HuH-7.5 (cell line): ENCODE data around the gene HIVEP3.

Source experiments
- DNase-seq: peaks from one replicate; pipeline ENCODE4 v3.0.0; 2011; ENCODE audit warnings: low spot score

The HIVEP3 gene

DNA sequence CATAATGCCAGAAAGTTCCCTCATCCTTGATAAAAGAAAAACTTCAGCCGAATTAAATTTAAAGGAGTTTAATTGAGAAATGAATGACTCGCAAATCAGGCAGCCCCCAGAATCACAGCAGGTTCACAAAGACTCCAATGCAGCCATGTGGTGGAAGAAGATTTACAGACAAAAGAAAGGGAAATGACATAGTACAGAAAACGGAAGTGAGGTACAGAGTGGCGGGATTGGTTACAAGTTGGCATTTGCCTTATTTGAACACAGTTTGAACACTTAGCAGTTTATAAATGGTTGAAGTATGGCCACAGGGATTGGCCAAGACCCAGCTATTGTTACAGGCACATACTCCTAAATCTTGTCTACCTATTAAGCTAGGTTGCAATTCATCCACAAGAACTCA is 46.6 kb downstream of the HIVEP3 start:
- no peak for DNase-seq

GRCh38 chr1:41870076-41870562 is 48.6 kb downstream of the HIVEP3 start:
- no peak for DNase-seq

DNA sequence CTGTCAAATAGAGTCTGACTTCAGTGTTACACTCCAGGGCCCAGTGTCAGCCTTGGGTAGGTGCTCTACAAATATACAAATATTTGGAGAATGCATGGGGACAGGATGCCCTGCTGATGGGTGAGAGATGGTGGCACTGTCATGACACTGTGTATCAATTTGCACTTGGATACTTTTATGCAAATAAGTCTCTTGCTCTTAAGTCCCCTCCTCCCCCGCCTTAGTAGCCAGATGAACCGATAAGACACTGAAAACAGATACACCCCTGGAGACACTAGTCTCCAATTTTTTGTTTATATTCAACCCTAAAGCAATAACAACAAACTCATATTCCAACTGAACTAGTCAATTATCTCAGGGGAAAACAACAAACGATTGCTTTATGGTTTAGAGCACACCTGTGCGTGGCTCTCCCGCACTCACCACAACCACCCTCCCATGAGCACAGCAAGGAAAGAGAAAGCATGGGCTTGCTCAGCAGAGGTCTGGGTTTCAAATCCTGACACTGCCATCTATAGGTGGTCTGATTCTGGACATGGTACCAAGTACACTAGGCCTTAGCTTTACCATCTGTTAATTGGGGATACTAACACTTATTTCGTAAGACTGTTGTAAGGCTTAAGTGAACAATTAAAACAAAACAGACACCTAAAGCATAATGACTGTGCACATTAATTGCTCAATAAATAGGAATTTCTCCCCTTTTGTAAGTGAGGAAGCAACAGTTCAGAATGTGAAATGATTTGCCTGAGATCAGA is 50.3 kb downstream of the HIVEP3 start:
- no peak for DNase-seq

GRCh38 chr1:41866285-41866684 is 52.4 kb downstream of the HIVEP3 start:
- DNase-seq, result no peak

- no peak for DNase-seq
These were observed 54.2 kb downstream of the HIVEP3 start for GRCh38 chr1:41864471-41865040.

DNA sequence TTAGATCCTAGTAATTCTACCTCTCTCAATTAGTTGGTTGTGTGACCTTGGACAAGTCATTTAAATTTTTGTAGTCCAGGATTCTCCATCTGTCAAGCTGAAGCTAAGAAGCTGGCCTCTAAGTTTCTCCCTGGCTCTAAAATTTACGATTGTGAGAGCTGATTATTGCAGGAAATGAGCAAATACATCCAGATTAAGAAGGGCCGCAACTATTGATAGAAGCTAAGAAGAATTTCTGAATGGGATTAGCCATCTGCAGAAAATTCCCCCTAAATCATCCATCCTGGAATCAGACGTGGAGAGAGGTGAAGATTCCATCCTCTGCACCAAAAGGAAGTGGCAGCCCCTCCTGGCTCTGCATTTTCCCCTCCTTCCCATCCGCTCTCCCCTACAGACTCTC is 55.0 kb downstream of the HIVEP3 start:
- DNase-seq, result no peak

DNA sequence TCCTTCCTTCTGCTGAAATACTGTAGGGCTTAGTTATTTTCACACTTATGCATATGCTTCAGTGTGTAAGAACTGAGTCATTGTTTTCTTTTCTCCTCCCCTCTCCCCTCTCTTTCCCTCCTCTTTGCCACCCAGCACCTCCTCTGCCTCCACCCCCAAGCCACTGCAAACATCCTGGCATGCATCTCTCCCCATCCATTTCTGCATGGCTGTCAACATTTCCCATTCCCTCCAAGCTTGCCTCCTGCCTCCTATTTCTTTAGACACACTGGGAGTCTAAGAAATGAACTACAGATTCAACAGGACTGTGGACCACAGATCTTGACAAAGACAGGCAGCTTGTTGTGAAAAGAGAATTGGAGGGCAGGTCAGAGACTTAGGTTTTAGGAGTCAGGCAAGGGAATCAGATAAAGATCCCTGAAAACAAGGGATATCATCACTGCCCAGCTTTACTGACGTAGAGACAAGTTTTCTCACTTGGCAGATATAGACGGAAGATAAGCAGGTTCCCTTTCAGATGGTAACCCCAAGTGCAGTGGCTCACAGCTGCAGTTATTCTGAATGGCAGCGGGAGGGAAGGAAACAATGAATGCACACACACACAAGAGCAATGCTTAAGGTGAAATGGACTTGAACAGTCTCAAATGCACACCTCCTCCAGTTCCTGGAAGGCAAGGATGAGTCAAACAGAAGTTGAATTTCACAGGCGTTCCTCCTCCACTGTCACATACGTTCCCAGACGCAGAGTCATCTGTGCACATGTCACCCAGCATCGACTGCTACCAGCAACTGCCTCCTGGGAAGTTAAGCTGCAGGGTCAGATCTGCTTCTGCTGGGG is 56.1 kb downstream of the HIVEP3 start:
- no peak for DNase-seq

DNA sequence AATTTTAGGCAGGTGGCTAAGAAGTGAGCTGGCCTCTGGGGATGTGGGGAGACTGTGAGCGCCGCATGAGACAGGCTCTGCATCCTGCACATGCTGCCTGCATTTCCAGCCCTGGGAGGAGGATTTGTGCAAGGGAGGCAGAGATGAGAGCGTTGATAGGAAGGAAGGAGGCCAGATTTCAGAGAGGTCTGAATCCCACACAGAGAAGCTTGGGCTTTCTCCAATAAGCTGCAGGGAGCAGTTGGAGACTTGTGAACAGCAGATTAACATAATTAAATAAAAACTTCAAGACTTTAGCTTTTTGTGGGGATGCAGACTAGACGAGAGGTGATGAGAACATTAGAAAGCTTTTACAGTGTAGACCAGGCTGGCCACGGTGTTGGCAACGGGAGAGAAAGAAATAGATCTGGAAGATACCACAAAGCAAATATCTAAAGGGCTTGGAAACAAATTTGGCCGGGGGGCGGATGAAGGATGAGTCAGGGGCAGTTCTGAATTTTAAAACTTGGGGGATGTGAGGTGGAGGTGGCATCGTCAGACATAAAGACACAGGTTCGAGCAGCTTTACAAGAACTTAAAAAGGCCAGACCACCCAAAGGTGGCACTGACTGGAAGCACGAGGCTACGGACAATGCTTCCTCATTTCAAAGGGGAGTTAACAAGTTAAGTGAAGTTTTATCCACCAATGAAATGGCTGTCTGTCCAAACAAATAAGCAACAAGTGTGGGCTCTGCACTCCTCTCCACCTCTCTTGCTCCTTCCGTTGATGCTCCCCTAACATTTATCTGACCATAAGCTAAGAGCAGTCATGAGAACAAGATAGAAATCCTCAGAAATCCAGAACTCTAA is 57.0 kb downstream of the HIVEP3 start:
- DNase-seq, result no peak

GRCh38 chr1:41860771-41861170 is 58.0 kb downstream of the HIVEP3 start:
- DNase-seq, result no peak

GRCh38 chr1:41860214-41860613 is 58.5 kb downstream of the HIVEP3 start:
- no peak for DNase-seq

DNA sequence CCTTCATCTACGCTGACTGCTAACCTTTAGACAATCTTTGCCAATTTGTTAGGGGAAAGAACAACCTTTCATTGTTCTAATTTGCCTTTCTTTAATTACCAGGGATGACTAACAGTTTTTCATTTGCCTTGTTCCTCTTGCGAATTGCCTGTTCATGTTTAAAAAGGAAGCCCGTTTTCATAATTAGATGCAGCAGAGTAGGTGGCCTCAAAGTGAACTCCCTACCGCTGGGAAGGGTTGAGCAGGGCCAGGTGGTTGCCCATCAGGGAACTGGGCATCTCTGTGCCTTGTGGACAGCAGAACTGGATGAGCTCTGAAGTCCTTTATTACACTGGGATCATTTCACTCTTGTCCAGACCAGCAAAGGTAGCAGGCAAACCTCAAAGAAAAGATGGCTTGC is 59.0 kb downstream of the HIVEP3 start:
- DNase-seq, result no peak

DNA sequence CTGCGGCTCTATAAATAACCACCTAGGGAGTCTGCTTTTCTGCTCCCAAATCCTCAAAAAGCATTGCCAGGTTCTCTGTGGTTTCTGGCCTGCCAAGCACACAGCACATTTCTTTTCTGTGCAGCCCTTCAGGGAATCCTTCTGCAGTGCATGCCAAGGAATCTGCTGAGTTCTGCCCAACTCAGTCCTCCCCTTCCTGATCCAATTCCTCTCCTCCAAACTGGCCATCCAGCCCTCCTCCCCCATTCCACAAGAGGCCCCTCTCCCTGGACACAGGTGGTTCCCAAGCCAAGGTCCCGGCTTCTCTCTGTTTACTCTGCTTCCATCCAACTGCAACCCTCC is 61.8 kb downstream of the HIVEP3 start:
- no peak for DNase-seq

DNA sequence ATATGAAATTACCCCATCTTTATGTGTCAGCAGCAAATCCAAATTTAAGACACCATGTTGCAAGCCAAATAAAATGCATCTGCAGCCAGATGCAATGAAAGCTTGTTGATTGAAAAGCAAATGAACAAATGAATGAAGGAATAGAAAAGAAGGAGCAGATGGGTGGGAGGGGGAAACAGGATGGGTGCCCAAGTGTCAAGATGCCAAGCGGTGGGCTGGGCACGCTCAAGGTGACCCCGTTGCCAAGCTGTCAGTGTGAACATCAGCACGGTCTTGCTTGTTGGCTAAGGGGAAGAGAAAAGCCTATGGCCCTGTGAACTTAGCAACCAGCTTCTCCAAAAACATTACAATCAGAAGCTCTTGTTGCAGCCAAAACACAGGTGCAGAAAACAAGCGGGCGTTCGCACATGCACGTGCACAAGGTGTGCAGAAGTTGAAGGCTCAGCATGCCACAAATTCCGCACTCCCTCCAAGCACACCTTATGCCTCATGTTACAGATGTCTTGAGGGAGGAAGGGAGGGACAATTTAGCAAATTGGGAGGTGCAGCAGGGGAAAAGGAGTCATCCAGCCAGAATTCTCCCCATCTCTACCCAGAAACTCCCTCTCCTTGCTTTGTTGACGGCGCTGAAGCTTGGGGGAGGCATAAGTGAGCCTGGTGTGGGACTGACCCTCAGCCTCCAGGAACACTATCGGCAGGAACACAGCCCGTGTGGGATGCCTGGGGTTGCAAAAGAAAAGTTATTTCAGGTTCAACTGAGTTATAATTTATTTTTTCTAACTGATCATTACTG is 62.4 kb downstream of the HIVEP3 start:
- no peak for DNase-seq

DNA sequence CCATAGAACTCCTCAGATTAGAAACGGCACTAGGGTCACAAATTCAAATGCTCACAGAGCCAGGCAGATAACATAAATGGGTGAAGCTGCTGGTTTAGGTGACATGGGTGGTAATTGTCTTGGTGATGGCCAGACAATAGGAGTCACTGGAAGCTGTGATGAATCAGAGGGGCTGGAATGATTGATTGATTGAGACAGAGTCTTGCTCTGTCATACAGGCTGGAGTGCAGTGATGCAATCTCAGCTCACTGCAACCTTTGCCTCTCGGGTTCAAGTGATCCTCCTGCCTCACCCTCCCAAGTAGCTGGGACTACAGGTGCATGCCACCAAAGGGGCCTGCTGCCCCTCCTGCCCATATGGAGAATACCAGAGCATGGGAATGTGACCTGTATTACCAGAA is 63.0 kb downstream of the HIVEP3 start:
- DNase-seq, result no peak

DNA sequence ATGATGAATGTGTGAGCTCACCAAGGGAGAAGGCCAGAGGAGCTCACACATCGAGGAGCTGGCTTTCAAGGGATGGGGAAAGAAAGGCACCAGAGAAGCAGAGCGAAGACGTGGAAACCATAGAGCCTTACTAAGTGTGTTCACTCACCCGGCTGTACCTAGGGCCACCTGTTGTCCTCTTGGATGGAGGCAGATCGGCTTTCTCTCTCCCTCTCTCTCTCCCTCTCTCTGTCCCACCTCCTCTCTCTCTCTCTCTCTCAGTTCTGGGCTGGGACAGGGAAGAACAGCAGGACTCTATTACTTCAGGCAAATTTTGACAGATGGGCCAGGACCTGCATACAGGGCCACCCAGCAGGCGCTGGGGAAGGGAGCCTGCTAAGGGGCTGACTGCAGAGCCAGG is 64.8 kb downstream of the HIVEP3 start:
- no peak for DNase-seq

DNA sequence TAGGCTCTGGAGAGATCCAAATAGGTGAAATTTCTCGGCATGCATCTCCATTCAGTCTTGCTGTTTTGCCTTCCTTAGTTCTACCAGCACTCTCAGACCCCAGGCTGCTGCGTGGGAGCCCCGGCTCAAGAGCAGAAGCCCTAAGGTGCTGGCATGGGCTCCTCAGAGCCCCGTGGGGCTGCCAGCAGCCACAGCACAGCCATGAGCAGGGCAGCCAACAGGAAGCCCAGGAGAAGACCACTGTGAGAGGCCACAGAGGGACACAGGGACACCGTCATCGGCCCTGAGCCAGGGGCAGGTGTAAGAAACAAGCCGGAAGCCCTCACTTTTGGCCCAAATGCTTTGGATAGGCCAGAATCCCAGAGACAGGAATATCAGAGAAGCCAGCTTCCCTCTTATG is 66.6 kb downstream of the HIVEP3 start:
- no peak for DNase-seq

GRCh38 chr1:41851589-41851988 is 67.1 kb downstream of the HIVEP3 start:
- DNase-seq, result no peak

GRCh38 chr1:41850029-41850428 is 68.7 kb downstream of the HIVEP3 start:
- no peak for DNase-seq

- DNase-seq, result no peak
These were observed 69.4 kb downstream of the HIVEP3 start for GRCh38 chr1:41849211-41849759.

DNA sequence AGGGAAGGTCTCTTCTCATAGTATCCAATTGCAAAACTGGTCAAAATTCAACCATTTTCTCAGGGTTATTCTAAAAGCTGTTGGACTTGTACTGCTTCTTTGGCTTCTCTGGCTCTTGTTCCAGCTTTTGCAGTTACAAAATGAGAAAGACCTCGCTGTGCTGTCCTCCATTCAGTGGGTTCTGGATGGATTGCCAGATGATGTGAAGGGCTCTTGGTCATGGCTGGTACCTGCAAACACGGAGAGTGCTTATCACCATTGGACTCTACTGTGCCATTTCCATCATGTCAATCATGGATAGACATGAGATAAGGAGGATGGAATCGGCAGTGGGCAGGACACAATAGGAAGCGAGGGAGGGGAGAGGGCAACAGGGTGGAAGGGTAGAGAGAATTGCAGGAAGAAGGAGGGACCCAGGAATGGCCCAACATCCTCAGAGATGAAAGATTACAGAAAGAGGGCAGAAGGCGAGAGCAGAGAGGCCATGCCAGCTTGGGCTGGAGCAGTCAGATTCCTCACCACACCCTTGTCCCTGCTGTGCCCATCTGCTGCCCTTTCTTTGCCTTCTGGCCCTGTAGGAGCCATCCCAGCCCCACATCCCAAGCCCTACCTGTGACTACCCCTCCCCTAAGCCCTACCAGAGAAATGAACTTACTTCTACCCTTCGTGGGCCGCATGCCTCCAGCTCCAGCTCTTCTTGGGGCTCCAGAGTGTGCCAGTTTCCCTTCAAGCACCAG is 70.3 kb downstream of the HIVEP3 start:
- DNase-seq, result no peak
